ENCODE data around the gene RBP3.

DNA sequence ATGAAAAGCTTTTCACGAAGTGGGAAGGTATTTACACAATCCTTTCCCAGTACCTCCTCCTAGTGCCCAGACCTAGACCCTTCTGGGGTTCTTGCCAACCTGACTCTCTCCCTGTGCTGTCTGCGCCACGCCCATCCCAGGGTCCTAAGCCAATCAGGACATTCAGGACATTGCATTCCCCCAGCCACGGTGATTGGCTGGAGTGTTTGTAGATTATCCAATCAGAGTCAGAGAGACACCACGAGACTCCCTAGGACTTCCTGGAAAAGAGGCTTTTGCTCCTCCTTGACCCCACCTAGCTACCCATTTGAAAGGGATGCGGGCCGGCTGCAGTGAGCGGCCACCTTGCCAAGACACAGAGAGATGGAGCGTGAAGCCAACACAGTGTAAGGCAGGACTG is 29.5 kb upstream of the RBP3 start:
- TF ChIP-seq, protein P1, sequence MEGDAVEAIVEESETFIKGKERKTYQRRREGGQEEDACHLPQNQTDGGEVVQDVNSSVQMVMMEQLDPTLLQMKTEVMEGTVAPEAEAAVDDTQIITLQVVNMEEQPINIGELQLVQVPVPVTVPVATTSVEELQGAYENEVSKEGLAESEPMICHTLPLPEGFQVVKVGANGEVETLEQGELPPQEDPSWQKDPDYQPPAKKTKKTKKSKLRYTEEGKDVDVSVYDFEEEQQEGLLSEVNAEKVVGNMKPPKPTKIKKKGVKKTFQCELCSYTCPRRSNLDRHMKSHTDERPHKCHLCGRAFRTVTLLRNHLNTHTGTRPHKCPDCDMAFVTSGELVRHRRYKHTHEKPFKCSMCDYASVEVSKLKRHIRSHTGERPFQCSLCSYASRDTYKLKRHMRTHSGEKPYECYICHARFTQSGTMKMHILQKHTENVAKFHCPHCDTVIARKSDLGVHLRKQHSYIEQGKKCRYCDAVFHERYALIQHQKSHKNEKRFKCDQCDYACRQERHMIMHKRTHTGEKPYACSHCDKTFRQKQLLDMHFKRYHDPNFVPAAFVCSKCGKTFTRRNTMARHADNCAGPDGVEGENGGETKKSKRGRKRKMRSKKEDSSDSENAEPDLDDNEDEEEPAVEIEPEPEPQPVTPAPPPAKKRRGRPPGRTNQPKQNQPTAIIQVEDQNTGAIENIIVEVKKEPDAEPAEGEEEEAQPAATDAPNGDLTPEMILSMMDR (IDR thresholded peaks at IDR 0.05), result no peak
- TF ChIP-seq POLR2AphosphoS5 (IDR thresholded peaks at IDR 0.05) (no peak), POLR2A (IDR thresholded peaks at IDR 0.05) (no peak)

All from sigmoid colon (tissue), 4 donors.